ENCODE results near the gene HOXB5. TPM values are rescaled to one million over a fixed set of nuclear protein-coding genes. Genes with fewer than 3 reads are reported as not detected.

HOXB5 gene
- total RNA-seq, 1 donor from 2014 or later = not detected

DNA sequence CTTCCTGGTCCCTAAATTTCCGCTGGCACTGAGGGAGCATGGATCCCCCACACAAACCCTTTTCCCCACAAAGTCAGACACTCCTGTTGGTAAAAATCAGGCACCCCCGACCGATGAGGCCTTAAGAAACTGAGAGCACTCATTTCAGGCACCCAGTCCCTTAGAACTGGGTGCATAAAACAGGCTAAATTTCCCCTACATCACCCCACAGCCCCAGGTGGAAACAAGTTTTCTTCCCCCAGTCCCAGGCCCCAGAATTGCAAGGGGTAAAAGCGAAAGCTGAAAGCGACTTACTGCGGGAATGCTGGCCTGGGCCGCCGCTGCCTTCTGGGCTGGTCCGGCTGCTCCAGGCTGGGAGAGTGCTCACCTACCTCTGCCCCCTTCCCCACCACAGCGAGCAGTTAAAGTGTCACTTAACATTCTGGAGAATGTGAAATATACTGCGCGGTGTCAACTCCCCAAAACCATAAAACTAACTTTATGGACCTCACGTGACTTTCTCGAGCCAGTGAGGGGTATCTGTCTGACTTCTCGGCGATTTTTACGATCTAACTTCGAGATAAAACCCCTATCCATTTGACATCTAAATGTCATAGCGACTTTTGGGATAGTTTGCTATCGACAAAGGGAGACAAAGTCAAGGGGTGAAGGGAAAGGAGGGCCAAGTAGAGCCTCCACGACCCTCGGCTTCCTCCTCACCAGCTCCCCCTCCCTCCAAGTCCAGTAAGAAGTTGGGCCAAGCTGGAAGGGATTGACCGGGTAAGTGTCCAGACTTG is 3.6 kb downstream of the HOXB5 start, which contains the start of gene HOXB3:
HOXB3 (minus strand) TSS at position 411 of the 776 bp plus-strand sequence. CDS start 37,767 bp downstream, outside the sequence.
- H3K36me3 Mint-ChIP-seq = no peaks in the 10 kb centered on the region
- no peak within 1 kb of the TSS for H3K27ac ChIP-seq
- H2AFZ ChIP-seq (replicated peaks) = no peak within 1 kb of the TSS
- H3K4me3 Mint-ChIP-seq = peak within 1 kb of the TSS; percentile 58
- no peak for DNase-seq (ENCODE audit: low spot score)
- H3K9me3 Mint-ChIP-seq = peaks cover 11% of the 10 kb centered on the region
- no peak within 1 kb of the TSS for H3K27ac Mint-ChIP-seq
- H3K9ac ChIP-seq = no peak within 1 kb of the TSS
- no peaks in the 10 kb centered on the region for H3K4me1 ChIP-seq
- no peaks in the 10 kb centered on the region for H3F3A ChIP-seq (ENCODE audit: low read depth)
- H3K4me2 ChIP-seq = no peak within 1 kb of the TSS
- peaks cover 92% of the 10 kb centered on the region for H4K20me1 ChIP-seq (ENCODE audit: low read depth)
- H3K9me3 ChIP-seq (ENCODE audit: low read depth) = no peaks in the 10 kb centered on the region
- no peaks in the 10 kb centered on the region for H3K79me2 ChIP-seq (ENCODE audit: low read depth)
- H3K36me3 ChIP-seq = no peaks in the 10 kb centered on the region
- peaks cover 11% of the 10 kb centered on the region for H3K4me1 Mint-ChIP-seq
- no peak within 1 kb of the TSS for H3K4me3 ChIP-seq
- H3K27me3 ChIP-seq = peaks cover 100% of the 10 kb centered on the region
- TF ChIP-seq EZH2phosphoT487 (IDR thresholded peaks at IDR 0.05) (peak; percentile 82), EZH2 (IDR thresholded peaks at IDR 0.05) (peak; percentile 82)
- TF ChIP-seq, protein P1, sequence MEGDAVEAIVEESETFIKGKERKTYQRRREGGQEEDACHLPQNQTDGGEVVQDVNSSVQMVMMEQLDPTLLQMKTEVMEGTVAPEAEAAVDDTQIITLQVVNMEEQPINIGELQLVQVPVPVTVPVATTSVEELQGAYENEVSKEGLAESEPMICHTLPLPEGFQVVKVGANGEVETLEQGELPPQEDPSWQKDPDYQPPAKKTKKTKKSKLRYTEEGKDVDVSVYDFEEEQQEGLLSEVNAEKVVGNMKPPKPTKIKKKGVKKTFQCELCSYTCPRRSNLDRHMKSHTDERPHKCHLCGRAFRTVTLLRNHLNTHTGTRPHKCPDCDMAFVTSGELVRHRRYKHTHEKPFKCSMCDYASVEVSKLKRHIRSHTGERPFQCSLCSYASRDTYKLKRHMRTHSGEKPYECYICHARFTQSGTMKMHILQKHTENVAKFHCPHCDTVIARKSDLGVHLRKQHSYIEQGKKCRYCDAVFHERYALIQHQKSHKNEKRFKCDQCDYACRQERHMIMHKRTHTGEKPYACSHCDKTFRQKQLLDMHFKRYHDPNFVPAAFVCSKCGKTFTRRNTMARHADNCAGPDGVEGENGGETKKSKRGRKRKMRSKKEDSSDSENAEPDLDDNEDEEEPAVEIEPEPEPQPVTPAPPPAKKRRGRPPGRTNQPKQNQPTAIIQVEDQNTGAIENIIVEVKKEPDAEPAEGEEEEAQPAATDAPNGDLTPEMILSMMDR (IDR thresholded peaks at IDR 0.05) = no peak
- H3K27me3 Mint-ChIP-seq (ENCODE audit: insufficient read depth, low read depth) = peaks cover 97% of the 10 kb centered on the region

DNA sequence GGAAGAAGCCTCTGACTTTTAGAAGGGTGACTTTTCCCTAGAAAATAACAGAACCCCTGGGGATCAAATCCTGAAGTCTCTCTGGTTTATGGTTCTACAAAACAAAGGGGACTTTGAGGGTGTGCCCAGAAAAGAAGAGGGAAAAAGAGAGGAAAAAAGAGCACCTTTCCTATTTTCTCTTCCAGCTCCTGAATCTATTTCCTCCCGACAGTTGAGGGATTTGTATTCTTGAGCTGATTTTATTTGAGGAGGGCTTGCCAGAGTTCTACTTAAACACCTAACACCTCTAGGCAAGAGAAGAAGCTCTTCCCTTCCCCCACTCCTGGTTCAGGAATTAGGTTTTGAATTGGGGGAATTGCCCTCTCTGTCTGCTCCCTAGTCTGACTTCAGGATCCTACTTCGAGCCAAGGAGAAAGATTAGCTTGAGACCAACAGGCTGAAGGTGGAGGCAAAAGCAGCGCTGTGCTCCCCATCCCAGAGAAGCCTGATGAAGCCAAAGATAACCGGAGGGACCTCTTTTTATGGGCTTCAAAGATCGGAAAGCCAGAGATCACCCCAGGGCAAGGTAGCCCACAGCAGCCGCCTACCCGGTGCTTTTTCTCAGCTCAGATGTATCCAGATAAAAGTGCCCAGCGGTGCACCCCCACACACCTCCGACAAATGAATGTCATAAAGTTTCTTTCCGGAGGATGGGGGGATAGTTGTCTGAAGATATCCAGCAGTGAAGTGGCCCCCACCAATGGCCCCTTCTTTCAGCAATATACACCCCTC is 4.3 kb downstream of the HOXB5 start:
- peaks cover 11% of the 10 kb centered on the region for H3K4me1 Mint-ChIP-seq
- peak overlapping the region; percentile 58 for H3K4me3 Mint-ChIP-seq
- Histone ChIP-seq H3F3A (ENCODE audit: low read depth) (no peaks in the 10 kb centered on the region), H3K9ac (no peak overlapping the region), H3K79me2 (ENCODE audit: low read depth) (no peaks in the 10 kb centered on the region), H4K20me1 (ENCODE audit: low read depth) (peaks cover 92% of the 10 kb centered on the region), H3K4me3 (no peak overlapping the region), H2AFZ (replicated peaks) (no peak overlapping the region), H3K27ac (no peak overlapping the region), H3K4me2 (no peak overlapping the region), H3K27me3 (peaks cover 100% of the 10 kb centered on the region), H3K9me3 (ENCODE audit: low read depth) (no peaks in the 10 kb centered on the region), H3K36me3 (no peaks in the 10 kb centered on the region), H3K4me1 (no peaks in the 10 kb centered on the region)
- no peak overlapping the region for H3K27ac Mint-ChIP-seq
- H3K36me3 Mint-ChIP-seq = no peaks in the 10 kb centered on the region
- peak; percentile 12 for TF ChIP-seq EZH2 (IDR thresholded peaks at IDR 0.05)
- TF ChIP-seq, protein P1 (IDR thresholded peaks at IDR 0.05) = no peak
- peaks cover 97% of the 10 kb centered on the region for H3K27me3 Mint-ChIP-seq (ENCODE audit: insufficient read depth, low read depth)
- DNase-seq (ENCODE audit: low spot score) = no peak
- H3K9me3 Mint-ChIP-seq = peaks cover 11% of the 10 kb centered on the region

DNA sequence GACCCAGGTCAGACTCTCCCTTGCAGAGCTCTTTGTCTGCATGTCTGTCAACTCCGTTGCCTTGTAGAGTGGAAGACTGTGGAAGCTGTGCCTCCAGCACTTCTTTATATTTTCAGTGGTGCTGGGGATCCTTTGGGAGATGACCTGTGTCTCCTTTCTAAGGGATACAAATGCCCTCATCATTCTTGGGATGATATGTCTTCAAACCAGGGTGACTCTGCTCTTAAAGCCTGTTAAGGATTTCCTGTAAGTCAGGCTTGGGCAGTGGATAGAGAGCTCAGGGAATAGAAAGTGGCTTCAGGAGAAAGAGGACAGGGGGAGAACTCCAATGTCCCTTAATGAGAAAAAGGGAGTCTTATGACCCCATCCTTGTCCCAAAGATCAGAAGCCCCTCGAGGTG is 5.1 kb downstream of the HOXB5 start:
- Histone ChIP-seq H3K79me2 (ENCODE audit: low read depth) (no peaks in the 10 kb centered on the region), H3K27ac (no peak overlapping the region), H2AFZ (replicated peaks) (no peak overlapping the region), H3K4me1 (no peaks in the 10 kb centered on the region), H3K27me3 (peaks cover 100% of the 10 kb centered on the region), H3F3A (ENCODE audit: low read depth) (no peaks in the 10 kb centered on the region), H3K4me3 (no peak overlapping the region), H4K20me1 (ENCODE audit: low read depth) (peaks cover 94% of the 10 kb centered on the region), H3K9ac (no peak overlapping the region), H3K9me3 (ENCODE audit: low read depth) (no peaks in the 10 kb centered on the region), H3K4me2 (no peak overlapping the region), H3K36me3 (no peaks in the 10 kb centered on the region)
- H3K9me3 Mint-ChIP-seq = peaks cover 11% of the 10 kb centered on the region
- no peak overlapping the region for H3K27ac Mint-ChIP-seq
- peak overlapping the region; percentile 3 for H3K4me3 Mint-ChIP-seq
- peaks cover 97% of the 10 kb centered on the region for H3K27me3 Mint-ChIP-seq (ENCODE audit: insufficient read depth, low read depth)
- no peak for DNase-seq (ENCODE audit: low spot score)
- H3K36me3 Mint-ChIP-seq = no peaks in the 10 kb centered on the region
- peaks cover 8% of the 10 kb centered on the region for H3K4me1 Mint-ChIP-seq
- TF ChIP-seq, protein P1 (IDR thresholded peaks at IDR 0.05) = no peak
- TF ChIP-seq EZH2phosphoT487 (IDR thresholded peaks at IDR 0.05) (no peak), EZH2 (IDR thresholded peaks at IDR 0.05) (peak; percentile 9)
